GM12878 (cell line): ENCODE results near the gene TRABD2B. TPM values are rescaled to one million over a fixed set of nuclear protein-coding genes. Genes with fewer than 3 reads are reported as not detected.

ENCODE experiments used
- ATAC-seq: fragments of 200-7000 bp; cut with Tn5 transposase; 3 replicates; pipeline ENCODE4 v1.9.1; 2020; ENCODE audit warnings: mild to moderate bottlenecking, moderate library complexity
- BruUV-seq: library from RNA; stranded (reverse); fragments of 400-500 nt; replicated peaks from 2 replicates; lab custom pipeline; 2021; lab: Mats Ljungman, UMichigan
- CTCF ChIA-PET: fragments of 300-600 bp; sonication (Branson Sonifier 250); formaldehyde crosslinking; extraction: SDS; loops from one replicate; lab custom pipeline; 2021; ENCODE audit warnings: inconsistent platforms; lab: Yijun Ruan, JAX
- POLR2A ChIA-PET: fragments of 350-600 bp; formaldehyde crosslinking; extraction: SDS; loops from one replicate; lab custom pipeline; 2021; ENCODE audit warnings: inconsistent platforms; lab: Charles Lee
- RAD21 ChIA-PET: fragments of 300-600 bp; sonication (Branson Sonifier 250); formaldehyde crosslinking; loops from one replicate; lab custom pipeline; 2023; ENCODE audit warnings: antibody characterized with exemption; ENCODE audit not compliant: unreplicated experiment; lab: Charles Lee
- SMC1A ChIA-PET: fragments of 300-600 bp; sonication (Branson Sonifier 250); formaldehyde crosslinking; loops from one replicate; lab custom pipeline; 2023; ENCODE audit not compliant: unreplicated experiment, uncharacterized antibody; lab: Charles Lee
- DNase-seq: peaks from one replicate; pipeline ENCODE4 v3.0.0-alpha.2; 2011; ENCODE audit warnings: low read depth, low spot score
- FAIRE-seq: peaks from 3 replicates; lab custom pipeline; 2011; peaks lifted over from hg19 to GRCh38; lab: Jason Lieb, UNC
- H2AFZ ChIP-seq: 2 replicates; pipeline ENCODE4 v1.6.0; 2011; ENCODE audit warnings: low read depth, low read length, control low read depth; ENCODE audit not compliant: control insufficient read depth
- H3K27ac ChIP-seq: 2 replicates; pipeline ENCODE4 v1.5.1; 2011; ENCODE audit warnings: control low read depth; ENCODE audit not compliant: control insufficient read depth, insufficient read depth
- H3K27me3 ChIP-seq, 2 experiments: replicated peaks in 1 of 2; 2 replicates each; pipeline versions ENCODE4 v1.6.0 to v1.6.1; 2011; ENCODE audit warnings: low read length in 1 of 2; ENCODE audit not compliant: control insufficient read depth in 2 of 2, insufficient read depth in 2 of 2
- H3K36me3 ChIP-seq, 2 experiments: 2 replicates each; pipeline ENCODE4 v1.5.1; 2011; ENCODE audit warnings: low read length in 1 of 2; ENCODE audit not compliant: control insufficient read depth in 2 of 2, insufficient read depth in 2 of 2
- H3K4me1 ChIP-seq: 2 replicates; pipeline ENCODE4 v1.6.1; 2011; ENCODE audit warnings: mild to moderate bottlenecking, low read length, moderate library complexity, mixed read lengths; ENCODE audit not compliant: control insufficient read depth, insufficient read depth
- H3K4me2 ChIP-seq: 2 replicates; pipeline ENCODE4 v1.6.0; 2011; ENCODE audit warnings: control low read depth; ENCODE audit not compliant: control insufficient read depth, insufficient read depth
- H3K4me3 ChIP-seq: fragments of 200-600 bp; sonication (generic); 2 replicates; pipeline ENCODE4 v1.5.1; 2016
- H3K79me2 ChIP-seq: 2 replicates; pipeline ENCODE4 v1.6.0; 2011; ENCODE audit warnings: low read length; ENCODE audit not compliant: control insufficient read depth, insufficient read depth
- H3K9ac ChIP-seq: 2 replicates; pipeline ENCODE4 v1.8.0; 2011; ENCODE audit warnings: low read length, control low read depth, mixed read lengths; ENCODE audit not compliant: control insufficient read depth, insufficient read depth
- H3K9me3 ChIP-seq: replicated peaks from 3 replicates; pipeline ENCODE4 v1.5.1; 2011; ENCODE audit warnings: mild to moderate bottlenecking, low read length; ENCODE audit not compliant: control insufficient read depth, insufficient read depth
- H4K20me1 ChIP-seq: 2 replicates; pipeline ENCODE4 v1.6.0; 2011; ENCODE audit not compliant: control insufficient read depth, insufficient read depth
- ATF3 ChIP-seq: IDR thresholded peaks from 2 replicates; pipeline ENCODE4 v1.6.1; 2011; ENCODE audit warnings: low read depth, mild to moderate bottlenecking, low read length, moderate library complexity, borderline replicate concordance; ENCODE audit errors: extremely low read depth
- EED ChIP-seq: sonication (generic); IDR thresholded peaks from 2 replicates; pipeline ENCODE4 v1.6.1; 2016; ENCODE audit warnings: antibody characterized with exemption, low read depth
- EGR1 ChIP-seq, 2 experiments: IDR thresholded peaks; 1 replicate in 1 of 2; 2 replicates in 1 of 2; pipeline ENCODE4 v1.6.1; 2011 to 2012; ENCODE audit warnings: low read depth in 2 of 2, low read length in 2 of 2, borderline replicate concordance in 1 of 2, mild to moderate bottlenecking in 1 of 2, moderate library complexity in 1 of 2
- ESRRA ChIP-seq: IDR thresholded peaks from 2 replicates; pipeline ENCODE4 v1.6.1; 2012; ENCODE audit warnings: mild to moderate bottlenecking, low read length, improper control_type of control experiment
- FOXM1 ChIP-seq: IDR thresholded peaks from 2 replicates; pipeline ENCODE4 v1.6.1; 2012; ENCODE audit warnings: low read depth, mild to moderate bottlenecking, inconsistent platforms, low read length, moderate library complexity
- HDAC6 ChIP-seq: fragments of 200-600 bp; sonication (generic); IDR thresholded peaks from one replicate; pipeline ENCODE4 v1.8.0; 2017; ENCODE audit warnings: antibody characterized with exemption; ENCODE audit not compliant: unreplicated experiment
- HSF1 ChIP-seq: fragments of 150-350 bp; IDR thresholded peaks from 2 replicates; pipeline ENCODE4 v1.6.1; 2014; ENCODE audit warnings: mild to moderate bottlenecking, low read depth, low read length
- IKZF2 ChIP-seq, 2 experiments: fragments of 450-650 bp; IDR thresholded peaks; 2 replicates each; pipeline ENCODE4 v1.6.1; 2017; ENCODE audit warnings: mild to moderate bottlenecking in 2 of 2, moderate library complexity in 2 of 2
- NKRF ChIP-seq: fragments of 450-650 bp; conservative IDR thresholded peaks from 2 replicates; pipeline ENCODE4 v1.6.1; 2017; ENCODE audit warnings: mild to moderate bottlenecking, moderate library complexity
- POLR2AphosphoS2 ChIP-seq: IDR thresholded peaks from 2 replicates; pipeline ENCODE4 v1.6.1; 2011; ENCODE audit warnings: low read depth, mild to moderate bottlenecking, low read length, improper control_type of control experiment, moderate library complexity
- RCOR1 ChIP-seq: conservative IDR thresholded peaks from 2 replicates; pipeline ENCODE4 v1.6.1; 2012; ENCODE audit warnings: low read depth, low read length, improper control_type of control experiment
- SMAD5 ChIP-seq: IDR thresholded peaks from 2 replicates; pipeline ENCODE4 v1.6.1; 2016; ENCODE audit warnings: antibody characterized with exemption, low read depth
- SUZ12 ChIP-seq: fragments of 200-600 bp; sonication (generic); IDR thresholded peaks from one replicate; pipeline ENCODE4 v1.6.1; 2018; ENCODE audit warnings: antibody characterized with exemption, mild to moderate bottlenecking; ENCODE audit not compliant: unreplicated experiment
- ZBTB11 ChIP-seq: fragments of 450-650 bp; formaldehyde crosslinking; IDR thresholded peaks from 2 replicates; pipeline ENCODE4 v1.5.0; 2022; ENCODE audit warnings: mild to moderate bottlenecking, missing genetic modification characterization
- WGBS: methylation state at CpG from one replicate; pipeline ENCODE4 v1.1.6; 2016; ENCODE audit warnings: low lambda C conversion rate; ENCODE audit not compliant: insufficient replicate concordance, insufficient coverage; ENCODE audit errors: missing lambda C conversion rate; 5-methylcytosine and 5-hydroxymethylcytosine counted together
- in situ Hi-C: fragments of 300-500 bp; cut with MboI; formaldehyde crosslinking; loops from 9 replicates; pipeline ENCODE4 v1.14.3; 2018; ENCODE audit warnings: mixed read lengths
- intact Hi-C: fragments of 100-400 bp; cut with micrococcal nuclease; formaldehyde crosslinking; loops from one replicate; pipeline ENCODE4 v1.14.2; 2022; ENCODE audit not compliant: unreplicated experiment
- polyA plus RNA-seq, 11 experiments: library from polyadenylated mRNA; depleted of rRNA in 4 of 11; unstranded in 6 of 11; stranded (reverse) in 5 of 11; fragments of >200 nt; fragmentation: Nextera tagmentation in 4 of 11; fragmentation: Illumina TruSeq in 1 of 11; extraction: Ambion mirVana in 4 of 11; extraction: Trizol in 1 of 11; gene quantifications; 1 replicate in 1 of 11; 2 replicates in 10 of 11; pipeline versions ENCODE4 v1.2.1 to v1.2.3, GENCODE V29; 2011 to 2016; ENCODE audit warnings: inconsistent platforms in 2 of 11, missing spikeins in 2 of 11, low read depth in 1 of 11
- total RNA-seq, 4 experiments: library from RNA; depleted of rRNA in 3 of 4; stranded (reverse); fragments of >200 nt in 3 of 4; fragmentation: Illumina TruSeq in 1 of 4; extraction: Trizol in 1 of 4; gene quantifications; 2 replicates each; pipeline versions ENCODE4 v1.2.1 to v1.2.3, GENCODE V29; 2013 to 2021

Gene TRABD2B
- total and polyA plus RNA-seq, 10 of the 15 experiments (the other 5 are each of a cell fraction or from before 2014, with no cell fraction given), result not detected

- Histone ChIP-seq H3K36me3 (no peaks in the 10 kb centered on the region), H3K4me1 (no peaks in the 10 kb centered on the region), H3K27ac (no peak overlapping the region), H3K27me3 (peaks cover 3% of the 10 kb centered on the region in 2 experiments; a peak in 3 of 4 replicates), H3K4me2 (no peak overlapping the region), H3K9me3 (no peaks in the 10 kb centered on the region), H3K9ac (no peak overlapping the region), H3K4me3 (no peak overlapping the region), H4K20me1 (no peaks in the 10 kb centered on the region), H3K79me2 (no peaks in the 10 kb centered on the region), H2AFZ (no peak overlapping the region)
- intact Hi-C loops (no loop called here), in situ Hi-C loops (no loop called here)
- TF ChIP-seq NKRF (no peak), SMAD5 (no peak), ATF3 (no peak), ESRRA (no peak), EGR1 (IDR thresholded peaks at IDR 0.05; ENCODE audit: borderline replicate concordance in 1 of 2, low read depth in 2 of 2, low read length in 2 of 2) (no peak), ZBTB11 (CRISPR knock-in tag) (no peak), SUZ12 (no peak), HSF1 (no peak), HDAC6 (no peak), FOXM1 (no peak), EED (no peak), POLR2AphosphoS2 (no peak), IKZF2 (IDR thresholded peaks at IDR 0.05) (no peak), RCOR1 (no peak)
- ChIA-PET SMC1A (no interaction called here), RAD21 (no interaction called here), POLR2A (no interaction called here), CTCF (interaction anchor here (1.5 kb wide), 1 partner anchor 12 kb away, joined by 4 read pairs; no protein-coding TSS in a partner anchor)
- FAIRE-seq (no peak), DNase-seq (no peak), ATAC-seq (no peak)
- 10% methylated on average over 12 of the region's 12 CpGs for WGBS
- BruUV-seq, result no TSS peak
Observed at GRCh38 chr1:47766832-47767740, 230.1 kb downstream of the TRABD2B start.
